MM.1S (cell line): Measurements from ENCODE around the gene THADA.

Experiments
- EZH2 ChIP-seq: fragments of 300-600 bp; sonication (generic); optimal IDR thresholded peaks from 2 replicates; pipeline ENCODE3; 2017; ENCODE audit warnings: low read depth, mild to moderate bottlenecking, antibody characterized with exemption, low read length, mixed read lengths
- TF ChIP-seq, protein P1 (sequence below): fragments of 300-600 bp; sonication (generic); IDR thresholded peaks from 2 replicates; pipeline ENCODE4 v1.5.1; 2016; ENCODE audit warnings: antibody characterized with exemption, low read length, mixed read lengths

DNA sequence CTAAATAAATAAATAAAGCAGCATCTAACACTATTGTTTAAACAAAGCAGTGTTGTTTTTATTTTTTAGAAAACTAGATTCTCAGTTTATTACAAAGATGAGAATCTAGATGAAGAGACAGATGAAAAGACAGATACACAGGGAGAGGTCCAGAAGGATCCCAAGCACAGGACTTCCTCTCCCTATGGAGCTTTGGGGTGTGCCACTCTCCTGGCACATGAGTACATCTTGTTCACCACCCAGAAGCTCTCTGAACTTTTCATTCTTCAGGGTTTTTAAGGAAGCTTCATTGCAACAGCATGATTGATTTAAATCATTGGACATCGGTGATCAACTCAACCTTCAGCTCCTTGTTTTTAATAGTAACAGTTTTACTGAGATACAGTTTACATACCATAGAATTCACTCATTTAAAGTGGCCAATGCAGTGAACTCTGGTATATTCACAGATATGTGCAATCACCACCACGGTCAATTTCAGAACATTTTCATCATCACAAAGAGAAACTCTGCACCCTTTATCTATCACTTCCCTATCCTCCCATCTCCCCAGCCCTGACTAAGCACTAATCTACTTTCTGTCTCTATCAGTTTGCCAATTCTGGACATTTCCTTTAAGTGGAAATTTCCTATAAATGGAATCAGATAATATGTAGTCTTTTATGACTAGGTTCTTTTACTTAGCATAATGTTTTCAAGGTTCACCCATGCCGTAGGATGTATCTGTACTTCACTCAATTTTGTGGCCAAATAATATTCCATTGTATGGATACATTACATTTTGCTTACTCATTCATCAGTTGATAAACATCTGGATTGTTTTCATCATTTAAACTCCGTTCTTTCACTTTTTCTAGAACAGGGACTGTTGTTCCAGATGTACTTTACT, 307.2 kb downstream of the THADA start:
- TF ChIP-seq, protein P1, sequence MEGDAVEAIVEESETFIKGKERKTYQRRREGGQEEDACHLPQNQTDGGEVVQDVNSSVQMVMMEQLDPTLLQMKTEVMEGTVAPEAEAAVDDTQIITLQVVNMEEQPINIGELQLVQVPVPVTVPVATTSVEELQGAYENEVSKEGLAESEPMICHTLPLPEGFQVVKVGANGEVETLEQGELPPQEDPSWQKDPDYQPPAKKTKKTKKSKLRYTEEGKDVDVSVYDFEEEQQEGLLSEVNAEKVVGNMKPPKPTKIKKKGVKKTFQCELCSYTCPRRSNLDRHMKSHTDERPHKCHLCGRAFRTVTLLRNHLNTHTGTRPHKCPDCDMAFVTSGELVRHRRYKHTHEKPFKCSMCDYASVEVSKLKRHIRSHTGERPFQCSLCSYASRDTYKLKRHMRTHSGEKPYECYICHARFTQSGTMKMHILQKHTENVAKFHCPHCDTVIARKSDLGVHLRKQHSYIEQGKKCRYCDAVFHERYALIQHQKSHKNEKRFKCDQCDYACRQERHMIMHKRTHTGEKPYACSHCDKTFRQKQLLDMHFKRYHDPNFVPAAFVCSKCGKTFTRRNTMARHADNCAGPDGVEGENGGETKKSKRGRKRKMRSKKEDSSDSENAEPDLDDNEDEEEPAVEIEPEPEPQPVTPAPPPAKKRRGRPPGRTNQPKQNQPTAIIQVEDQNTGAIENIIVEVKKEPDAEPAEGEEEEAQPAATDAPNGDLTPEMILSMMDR, result no peak
- no peak for TF ChIP-seq EZH2
